GM12872 (cell line): ENCODE results near the gene TFF2.

Source experiments
- TF ChIP-seq, protein P1 (sequence below): IDR thresholded peaks from 3 replicates; pipeline ENCODE4 v1.5.1; 2011; ENCODE audit warnings: low read depth, mild to moderate bottlenecking, low read length, moderate library complexity; ENCODE audit not compliant: insufficient read depth

Gene TFF2

DNA sequence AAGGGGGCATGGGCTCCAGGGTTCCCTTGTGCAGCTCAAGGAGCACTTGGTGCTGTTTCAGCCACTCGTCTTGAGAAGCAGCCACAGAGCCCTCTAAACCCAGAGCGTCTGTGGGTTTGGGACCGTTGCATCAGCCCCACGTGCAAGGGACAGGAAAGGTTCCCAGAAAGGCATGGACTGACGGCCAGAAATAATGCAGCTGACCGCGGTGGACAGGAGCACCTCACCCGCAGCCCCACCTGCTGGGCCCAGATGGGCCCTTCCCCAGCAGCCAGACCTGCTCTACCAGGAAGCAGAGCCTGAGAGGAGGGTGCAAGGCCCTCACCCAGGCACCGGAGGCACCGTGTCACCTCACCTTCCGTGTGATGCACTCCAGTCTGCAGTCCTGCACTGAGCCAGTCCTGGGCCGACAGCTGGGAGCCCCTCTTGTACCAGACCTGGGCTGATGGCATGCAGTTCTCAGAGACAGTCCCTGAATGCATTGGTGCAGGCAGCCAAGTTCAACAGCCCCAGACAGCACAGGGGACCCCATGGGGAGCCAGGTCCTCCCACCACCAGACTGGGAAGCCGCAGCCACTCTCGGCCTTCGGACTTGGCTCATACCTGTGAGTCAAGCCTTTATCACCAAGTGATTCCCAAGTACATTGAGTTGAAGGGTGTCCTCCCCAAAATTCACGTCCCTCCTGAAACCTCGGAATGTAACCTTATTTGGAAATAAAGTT lies 30.8 kb downstream of the TFF2 start:
- TF ChIP-seq, protein P1, sequence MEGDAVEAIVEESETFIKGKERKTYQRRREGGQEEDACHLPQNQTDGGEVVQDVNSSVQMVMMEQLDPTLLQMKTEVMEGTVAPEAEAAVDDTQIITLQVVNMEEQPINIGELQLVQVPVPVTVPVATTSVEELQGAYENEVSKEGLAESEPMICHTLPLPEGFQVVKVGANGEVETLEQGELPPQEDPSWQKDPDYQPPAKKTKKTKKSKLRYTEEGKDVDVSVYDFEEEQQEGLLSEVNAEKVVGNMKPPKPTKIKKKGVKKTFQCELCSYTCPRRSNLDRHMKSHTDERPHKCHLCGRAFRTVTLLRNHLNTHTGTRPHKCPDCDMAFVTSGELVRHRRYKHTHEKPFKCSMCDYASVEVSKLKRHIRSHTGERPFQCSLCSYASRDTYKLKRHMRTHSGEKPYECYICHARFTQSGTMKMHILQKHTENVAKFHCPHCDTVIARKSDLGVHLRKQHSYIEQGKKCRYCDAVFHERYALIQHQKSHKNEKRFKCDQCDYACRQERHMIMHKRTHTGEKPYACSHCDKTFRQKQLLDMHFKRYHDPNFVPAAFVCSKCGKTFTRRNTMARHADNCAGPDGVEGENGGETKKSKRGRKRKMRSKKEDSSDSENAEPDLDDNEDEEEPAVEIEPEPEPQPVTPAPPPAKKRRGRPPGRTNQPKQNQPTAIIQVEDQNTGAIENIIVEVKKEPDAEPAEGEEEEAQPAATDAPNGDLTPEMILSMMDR, result 0 out of 3 replicates have a peak, but pooled peaks have one; percentile 24

DNA sequence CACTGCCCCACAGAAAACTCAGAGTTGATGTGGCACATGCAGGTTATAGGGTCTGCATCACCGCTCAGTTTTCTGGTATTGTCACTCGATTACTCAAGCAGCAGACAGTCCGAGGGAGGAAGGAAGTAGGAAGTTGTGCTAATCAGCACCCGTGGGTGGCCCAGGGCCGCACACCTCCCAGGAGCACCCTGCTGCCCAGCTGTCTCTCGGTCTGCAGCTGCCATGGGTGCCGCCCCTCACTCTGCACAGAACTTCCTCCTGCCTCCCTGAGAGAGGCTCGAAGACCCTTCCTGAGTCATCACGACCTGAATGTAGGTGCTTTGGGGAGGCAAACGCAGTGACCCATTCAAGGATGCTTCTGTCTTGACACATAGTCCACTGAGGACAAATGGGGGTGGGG lies 31.4 kb downstream of the TFF2 start:
- TF ChIP-seq, protein P1, result no peak

DNA sequence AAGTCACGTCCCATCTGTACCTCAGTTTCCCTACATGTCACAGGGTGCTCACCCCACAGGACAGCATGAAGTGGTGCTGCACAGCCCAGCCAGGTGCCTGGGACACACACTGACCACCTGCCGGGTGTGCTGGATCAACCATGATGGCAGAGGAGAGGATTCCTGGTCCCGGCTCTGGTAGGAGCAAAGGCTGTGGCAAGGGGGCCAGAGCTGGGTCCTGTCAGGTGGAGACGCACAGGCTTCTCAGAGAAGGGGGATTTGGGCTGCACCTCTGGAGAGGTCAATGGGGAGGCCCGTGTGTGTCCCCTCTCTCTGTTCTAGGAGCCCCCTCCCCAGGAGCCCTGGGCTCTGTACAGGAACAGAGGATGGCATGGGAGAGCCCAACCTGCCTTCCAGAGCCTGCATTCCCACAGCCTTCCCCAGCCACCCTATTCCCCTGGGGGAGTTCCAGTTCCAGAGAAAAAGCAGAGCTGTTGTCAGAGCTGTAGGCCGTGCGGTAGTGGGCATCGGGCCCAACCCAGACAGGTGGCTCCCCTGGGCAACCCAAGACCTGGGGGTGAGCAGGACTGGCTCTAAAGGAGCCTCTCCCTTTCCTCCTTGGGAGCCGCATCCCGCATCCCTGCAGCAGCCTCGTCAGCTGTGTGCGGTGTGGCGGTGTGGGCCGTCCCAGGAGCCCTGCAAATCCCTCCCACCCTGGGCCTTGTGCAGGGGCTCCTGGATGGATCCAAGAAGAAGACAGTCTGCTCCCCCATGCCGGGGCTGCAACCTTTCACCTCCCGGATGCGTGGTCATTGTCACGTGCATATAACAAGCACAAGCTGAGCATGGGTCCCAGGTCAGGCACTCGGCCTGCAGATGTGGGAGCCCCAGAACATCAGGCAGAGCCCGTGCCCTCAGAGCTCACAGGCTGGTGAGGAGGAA lies 32.7 kb downstream of the TFF2 start:
- TF ChIP-seq, protein P1, result no peak

DNA sequence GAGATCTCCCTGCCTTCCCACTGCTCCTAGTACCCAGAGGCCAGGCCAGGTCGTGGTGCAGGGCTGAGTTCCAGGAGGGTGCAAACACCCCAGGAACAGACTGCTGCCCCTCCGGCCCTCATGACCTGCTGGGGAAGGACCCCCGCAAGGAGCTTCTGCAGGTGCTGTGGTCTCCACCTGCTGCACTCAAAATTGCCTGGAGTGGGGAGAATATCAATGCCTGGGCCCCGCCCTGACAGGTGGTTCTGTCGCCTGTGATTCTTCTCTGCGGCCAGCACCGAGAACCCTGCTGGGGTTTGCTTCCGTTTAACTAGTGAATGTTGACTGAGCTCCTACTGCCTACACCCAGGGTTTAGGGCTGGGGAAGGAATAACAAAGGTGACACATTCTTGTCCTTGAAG lies 33.5 kb downstream of the TFF2 start:
- TF ChIP-seq, protein P1, result no peak

DNA sequence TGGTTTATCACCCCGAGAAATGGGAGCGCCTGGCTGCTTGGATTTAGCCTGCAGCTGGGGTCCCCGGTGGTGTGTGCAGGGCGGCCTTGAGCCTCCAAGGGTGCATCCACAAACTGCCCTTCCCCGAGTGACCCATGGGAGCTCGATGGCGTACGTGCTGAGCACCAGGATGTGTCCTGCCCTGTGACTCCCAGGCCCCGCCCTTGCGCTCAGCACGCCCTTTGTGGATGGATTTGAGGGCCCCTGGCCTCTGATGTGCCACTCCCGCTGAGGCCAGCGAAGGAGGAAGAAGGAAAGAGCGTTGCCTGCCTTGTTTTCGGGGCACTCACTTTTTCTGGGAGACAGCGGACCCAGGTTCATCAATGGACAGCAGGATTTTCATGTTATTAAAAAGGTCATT lies 33.9 kb downstream of the TFF2 start:
- TF ChIP-seq, protein P1, result no peak

DNA sequence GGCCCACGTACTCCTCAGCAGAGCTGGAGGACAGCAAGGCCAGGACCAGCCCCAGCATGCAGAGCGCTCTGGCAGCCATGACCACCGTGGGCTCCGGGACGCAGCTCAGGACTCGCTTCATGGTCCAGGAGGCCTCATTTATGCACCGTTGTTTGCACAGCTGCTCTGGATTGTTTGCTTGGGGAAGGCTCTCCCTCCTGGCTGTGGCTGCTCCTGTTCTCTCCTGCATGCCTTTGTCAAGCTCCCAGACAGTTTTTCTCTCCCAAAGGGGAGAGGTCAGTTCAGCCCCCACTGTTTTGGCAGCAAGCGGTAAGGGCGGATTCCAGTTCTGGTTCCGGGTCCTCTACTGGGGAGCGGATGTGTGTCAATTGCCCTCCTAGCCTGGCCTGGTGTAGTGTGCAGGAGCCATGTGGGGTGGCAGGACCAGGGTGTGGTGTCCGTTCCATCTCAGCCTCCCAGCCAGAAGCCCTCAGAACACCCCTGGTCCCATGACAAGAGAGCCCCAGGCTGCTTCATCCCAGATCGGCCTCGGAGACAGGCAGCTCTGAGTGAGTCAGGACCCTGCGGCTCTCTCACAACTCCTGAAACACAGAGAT lies 35.4 kb downstream of the TFF2 start, which contains the start of gene TFF3:
Gene TFF3, minus strand, starts transcription at position 114 of the 596 bp plus-strand sequence. Its CDS starts 35 bp downstream, at position 79.
- TF ChIP-seq, protein P1, result no peak

DNA sequence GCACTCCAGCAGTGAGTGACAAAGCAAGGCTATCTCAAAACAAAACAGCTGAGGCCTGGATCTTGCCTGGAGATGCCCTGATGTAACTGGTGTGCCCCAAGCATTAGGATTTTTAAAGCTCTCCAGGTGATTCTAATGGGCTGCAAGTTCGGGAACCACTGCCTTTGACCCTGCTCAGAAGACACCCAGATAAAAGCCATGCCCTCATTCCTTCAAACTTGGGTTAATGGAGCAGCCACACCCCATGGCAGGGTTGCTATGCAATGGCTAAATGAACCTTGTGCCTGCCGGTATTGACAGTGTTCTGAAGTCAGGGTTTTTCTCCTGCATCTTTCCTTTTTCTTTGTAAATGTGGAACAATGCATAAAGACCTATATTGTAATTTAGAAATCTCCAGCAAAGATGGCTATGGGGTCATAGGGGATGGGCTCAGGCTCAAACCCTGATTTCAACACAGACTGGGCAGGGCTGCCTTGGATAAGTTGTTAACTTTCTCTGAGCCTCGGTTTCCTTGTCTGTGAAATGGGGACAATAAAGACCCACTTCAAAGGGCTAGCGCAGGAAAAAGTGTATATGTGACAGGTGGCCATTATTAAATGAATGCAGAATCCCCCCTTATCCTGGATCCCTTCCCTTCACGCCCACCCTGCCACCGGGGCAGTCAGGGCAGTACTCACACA lies 36.0 kb downstream of the TFF2 start:
- TF ChIP-seq, protein P1, result no peak
